Fibroblast of mammary gland (primary cell): Measurements from ENCODE around the gene NFIC.
A peak's percentile ranks its signal among the peaks of the same experiment; 100 is the strongest.
"Not testable (repeated sequence)": the region's sequence is repeated elsewhere in the genome, so short reads cannot be mapped to it uniquely, and the experiment has no call there.

ENCODE experiments used
- DNase-seq: peaks from one replicate; pipeline ENCODE4 v3.0.0-alpha.2; 2010; ENCODE audit warnings: low read depth
- H3K4me3 ChIP-seq: 2 replicates; pipeline ENCODE4 v1.5.1; 2011; ENCODE audit warnings: low read depth, mild to moderate bottlenecking, low read length, moderate library complexity; ENCODE audit not compliant: control insufficient read depth
- TF ChIP-seq, protein P1 (sequence below): conservative IDR thresholded peaks from 2 replicates; pipeline ENCODE4 v1.5.1; 2011; ENCODE audit warnings: low read depth, low read length, inconsistent platforms; ENCODE audit not compliant: control insufficient read depth, insufficient read depth

The NFIC gene

DNA sequence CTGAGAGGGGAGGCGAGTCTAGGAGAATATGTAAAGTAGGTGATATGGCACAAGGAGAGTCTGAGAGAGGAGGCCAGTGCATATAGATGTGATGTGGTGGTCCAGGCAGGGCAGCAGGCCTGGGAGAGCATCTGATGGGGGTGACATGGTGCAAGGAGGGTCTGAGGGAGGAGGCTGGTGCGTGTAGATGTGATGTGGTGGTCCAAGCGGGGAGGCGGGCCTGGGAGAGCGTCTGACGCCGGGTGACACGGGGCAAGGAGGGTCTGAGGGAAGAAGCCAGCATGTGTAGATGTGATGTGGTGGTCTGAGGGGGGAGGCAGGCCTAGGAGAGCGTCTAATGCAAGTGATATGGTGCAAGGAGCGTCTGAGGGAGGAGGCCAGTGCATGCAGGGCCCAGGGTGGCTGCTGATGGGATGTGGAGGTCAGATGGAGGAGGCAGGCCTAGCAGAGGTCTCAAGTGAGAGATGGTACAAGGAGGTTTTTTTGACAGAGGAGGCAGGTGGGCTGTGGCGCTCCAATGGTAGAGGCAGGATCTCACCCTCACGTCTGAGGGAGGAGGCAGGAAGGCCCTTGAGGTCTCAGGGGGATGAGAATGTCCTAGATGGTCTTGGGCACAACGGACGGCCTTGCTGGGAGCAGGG, 16.2 kb downstream of the NFIC start:
- TF ChIP-seq, protein P1, sequence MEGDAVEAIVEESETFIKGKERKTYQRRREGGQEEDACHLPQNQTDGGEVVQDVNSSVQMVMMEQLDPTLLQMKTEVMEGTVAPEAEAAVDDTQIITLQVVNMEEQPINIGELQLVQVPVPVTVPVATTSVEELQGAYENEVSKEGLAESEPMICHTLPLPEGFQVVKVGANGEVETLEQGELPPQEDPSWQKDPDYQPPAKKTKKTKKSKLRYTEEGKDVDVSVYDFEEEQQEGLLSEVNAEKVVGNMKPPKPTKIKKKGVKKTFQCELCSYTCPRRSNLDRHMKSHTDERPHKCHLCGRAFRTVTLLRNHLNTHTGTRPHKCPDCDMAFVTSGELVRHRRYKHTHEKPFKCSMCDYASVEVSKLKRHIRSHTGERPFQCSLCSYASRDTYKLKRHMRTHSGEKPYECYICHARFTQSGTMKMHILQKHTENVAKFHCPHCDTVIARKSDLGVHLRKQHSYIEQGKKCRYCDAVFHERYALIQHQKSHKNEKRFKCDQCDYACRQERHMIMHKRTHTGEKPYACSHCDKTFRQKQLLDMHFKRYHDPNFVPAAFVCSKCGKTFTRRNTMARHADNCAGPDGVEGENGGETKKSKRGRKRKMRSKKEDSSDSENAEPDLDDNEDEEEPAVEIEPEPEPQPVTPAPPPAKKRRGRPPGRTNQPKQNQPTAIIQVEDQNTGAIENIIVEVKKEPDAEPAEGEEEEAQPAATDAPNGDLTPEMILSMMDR: no peak
- no peak overlapping the region for H3K4me3 ChIP-seq
- DNase-seq: no peak

DNA sequence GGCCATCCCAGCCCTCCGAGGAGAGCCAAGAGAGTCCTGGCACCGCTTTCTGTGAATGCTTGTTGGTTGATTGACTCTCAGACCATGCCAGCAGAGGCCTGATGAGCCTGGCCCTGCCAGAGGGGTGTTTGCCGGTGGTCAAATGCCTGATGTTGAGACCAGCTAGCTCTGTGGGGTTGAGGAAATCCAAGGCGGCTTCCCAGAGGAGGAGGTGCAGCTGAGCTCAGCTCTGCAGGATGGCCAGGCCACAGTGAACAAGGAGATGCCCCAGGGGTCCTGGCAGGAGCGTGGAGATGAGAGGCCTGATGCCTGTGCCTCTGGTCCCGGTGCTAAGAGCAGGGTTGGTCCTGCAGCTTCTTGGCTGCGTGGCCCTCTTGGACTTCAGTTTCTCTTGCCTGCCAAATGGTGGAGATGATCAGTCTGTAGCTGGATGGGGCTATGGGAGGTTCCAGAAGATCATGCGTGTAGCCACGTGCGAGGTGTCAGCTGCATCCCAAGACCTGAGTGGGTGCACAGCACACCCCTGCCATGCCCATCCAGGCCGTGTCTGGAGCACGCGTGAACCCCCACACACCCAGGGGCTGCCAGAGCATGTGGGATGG, 16.8 kb downstream of the NFIC start:
- H3K4me3 ChIP-seq: no peak overlapping the region
- peak; percentile 58 for DNase-seq
- TF ChIP-seq, protein P1: no peak

DNA sequence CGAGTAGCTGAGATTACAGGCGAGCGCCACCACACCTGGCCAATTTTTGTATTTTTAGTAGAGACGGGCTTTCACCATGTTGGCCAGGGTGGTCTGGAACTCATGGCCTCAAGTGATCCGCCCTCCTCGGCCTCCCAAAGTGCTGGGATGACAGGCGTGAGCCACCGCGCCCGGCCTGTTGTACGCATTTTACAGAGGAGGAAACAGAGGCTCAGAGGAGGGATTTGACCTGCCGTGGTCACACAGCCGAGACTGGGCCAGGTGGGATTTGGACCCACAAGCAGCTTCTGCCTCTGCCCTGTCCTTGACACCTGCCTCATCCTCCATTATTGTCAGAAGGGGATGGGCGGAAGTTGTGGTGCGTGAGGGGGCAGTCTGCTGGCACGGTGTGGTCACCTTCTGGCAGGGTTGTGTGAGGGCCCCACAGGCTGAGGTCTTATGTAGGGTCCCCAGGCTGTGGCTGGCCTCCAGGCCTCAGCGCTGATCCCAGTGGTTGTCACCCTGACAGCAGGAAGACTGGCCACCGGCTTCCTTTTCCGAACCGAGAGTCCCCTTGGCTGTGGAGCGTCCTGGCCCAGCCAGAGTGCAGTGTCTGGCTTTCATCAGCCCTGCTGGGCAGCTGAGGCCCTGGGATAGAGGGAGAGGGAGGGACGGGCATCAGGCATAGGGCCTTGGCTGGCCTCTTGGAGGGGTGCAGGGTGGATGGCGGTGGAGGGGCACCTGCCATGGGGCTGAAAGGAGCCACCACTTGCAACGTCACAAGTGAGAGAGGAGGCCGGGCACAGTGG, 20.3 kb downstream of the NFIC start:
- H3K4me3 ChIP-seq: no peak overlapping the region
- TF ChIP-seq, protein P1: no peak
- no peak for DNase-seq

DNA sequence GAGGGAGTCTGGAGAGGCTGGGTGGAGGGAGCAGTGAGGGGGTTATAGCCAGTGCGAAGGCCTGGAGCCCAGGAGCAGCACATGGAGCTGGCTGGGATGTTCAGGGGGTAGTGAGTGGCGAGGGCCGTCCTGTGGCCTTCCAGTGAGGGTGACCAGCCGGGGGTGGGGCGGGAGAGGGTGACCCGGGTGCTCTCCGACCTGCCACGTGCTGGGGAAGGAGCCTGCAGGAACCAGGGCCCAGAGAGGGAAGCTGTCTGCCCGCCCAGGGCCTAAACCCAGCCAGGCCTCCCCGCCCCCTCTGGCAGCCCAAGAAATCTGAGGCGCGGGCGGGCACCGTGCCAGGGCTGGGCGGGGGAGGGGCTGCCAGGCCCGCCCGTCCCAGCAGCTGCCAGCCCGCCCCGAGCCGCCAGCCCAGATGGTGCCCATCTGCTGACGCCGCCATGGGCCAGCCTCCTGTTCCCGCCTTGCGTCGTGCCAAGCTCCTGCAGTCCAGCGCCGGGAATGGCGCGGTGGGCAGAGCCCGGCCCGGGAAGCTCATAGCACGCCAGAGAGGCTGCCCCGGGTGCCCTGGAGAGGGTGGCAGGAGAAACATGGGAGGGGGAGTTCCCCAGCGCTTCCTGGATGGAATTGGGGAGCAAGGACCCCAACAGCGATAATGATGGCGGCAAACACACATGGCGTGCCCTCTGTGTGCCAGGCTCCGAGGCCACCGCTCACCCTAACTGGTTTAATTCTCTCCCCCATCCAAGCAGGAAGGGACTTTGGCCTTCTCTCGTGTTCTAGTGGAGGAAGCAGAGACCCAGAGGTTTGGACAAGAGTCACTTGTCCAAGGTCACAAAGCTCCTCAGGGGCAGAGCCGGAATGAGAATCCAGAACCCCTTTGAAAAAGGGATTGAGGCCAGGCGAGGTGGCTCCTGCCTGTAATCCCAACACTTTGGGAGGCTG, 21.5 kb downstream of the NFIC start:
- DNase-seq: peak; percentile 64
- H3K4me3 ChIP-seq: no peak overlapping the region
- TF ChIP-seq, protein P1: no peak

DNA sequence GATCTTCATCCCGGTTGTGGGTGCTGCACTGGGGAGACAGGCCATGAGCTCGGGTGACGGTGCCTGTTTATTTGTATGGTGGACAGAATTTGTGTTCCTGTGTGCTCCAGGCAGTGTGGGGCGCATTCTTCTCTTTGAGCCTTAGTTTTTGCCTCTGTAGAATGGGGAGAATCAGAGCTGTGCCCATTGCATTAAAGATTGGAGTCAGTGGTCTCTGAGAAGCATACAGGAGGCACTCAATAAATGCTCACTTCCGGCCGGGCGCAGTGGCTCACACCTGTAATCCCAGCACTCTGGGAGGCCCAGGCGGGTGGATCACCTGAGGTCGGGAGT, 23.0 kb downstream of the NFIC start:
- H3K4me3 ChIP-seq: no peak overlapping the region
- DNase-seq: no peak
- TF ChIP-seq, protein P1: no peak

DNA sequence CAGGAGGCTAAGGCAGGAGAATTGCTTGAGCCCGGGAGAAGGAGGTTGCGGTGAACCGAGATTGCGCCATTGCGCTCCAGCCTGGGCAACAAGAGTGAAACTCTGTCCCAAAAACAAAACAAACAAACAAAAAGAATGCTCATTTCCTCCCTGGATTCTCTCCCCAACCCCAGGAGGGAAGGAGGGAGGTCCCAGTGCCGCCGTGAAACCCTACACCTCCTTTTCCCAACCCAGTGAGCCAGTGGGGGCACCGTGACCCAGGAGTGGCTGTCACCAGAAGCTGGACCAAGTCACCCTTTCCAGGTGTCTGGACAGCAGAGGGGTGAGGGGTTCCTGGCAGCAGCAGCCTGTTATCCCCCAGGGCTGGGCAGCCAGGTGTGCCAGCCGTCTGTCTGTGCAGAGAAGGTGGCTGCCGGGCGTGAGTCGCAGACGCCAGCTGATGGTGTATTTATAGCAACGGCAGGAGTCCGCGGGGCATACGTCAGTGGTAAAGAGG, 23.5 kb downstream of the NFIC start:
- H3K4me3 ChIP-seq: no peak overlapping the region
- DNase-seq: peak; percentile 69
- TF ChIP-seq, protein P1: no peak

DNA sequence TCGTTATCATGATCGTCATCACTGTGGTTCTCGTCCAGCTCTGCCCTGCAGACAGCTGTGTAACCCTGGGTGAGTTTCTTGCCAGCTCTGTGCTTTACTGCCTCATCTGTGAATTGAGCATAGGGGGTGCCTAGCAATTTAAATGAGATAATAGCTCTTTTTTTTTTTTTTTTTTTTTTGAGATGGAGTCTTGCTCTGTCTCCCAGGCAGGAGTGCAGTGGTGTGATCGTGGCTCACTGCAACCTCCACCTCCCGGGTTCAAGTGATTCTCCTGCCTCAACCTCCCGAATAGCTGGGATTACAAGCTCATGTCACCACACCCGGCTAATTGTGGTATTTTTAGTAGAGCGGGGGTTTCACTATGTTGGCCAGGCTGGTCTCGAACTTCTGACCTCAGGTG, 25.5 kb downstream of the NFIC start:
- H3K4me3 ChIP-seq, DNase-seq: not testable (repeated sequence)
